ENCODE results near the gene ATRX.

DNA sequence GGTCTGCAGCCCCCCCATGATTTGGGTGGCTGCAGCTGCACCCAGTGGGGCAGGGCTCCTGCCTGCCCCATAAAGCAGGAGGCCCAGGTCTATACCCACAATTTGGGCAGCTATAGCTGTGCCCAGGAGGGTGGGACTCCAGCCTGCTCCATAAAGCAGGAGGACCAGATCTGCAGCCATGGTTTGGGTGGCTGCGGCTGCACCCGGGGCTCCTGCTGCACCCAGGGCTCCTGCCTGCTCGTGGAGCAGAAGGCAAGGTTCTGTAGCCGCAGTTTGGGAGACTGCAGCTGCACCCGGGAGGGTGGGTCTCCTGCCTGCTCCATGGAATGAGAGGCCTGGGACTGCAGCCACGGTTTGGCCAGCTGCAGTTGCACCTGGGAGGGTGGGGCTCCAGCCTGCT is 81.1 kb downstream of the ATRX start:
- TF ChIP-seq, protein P1, sequence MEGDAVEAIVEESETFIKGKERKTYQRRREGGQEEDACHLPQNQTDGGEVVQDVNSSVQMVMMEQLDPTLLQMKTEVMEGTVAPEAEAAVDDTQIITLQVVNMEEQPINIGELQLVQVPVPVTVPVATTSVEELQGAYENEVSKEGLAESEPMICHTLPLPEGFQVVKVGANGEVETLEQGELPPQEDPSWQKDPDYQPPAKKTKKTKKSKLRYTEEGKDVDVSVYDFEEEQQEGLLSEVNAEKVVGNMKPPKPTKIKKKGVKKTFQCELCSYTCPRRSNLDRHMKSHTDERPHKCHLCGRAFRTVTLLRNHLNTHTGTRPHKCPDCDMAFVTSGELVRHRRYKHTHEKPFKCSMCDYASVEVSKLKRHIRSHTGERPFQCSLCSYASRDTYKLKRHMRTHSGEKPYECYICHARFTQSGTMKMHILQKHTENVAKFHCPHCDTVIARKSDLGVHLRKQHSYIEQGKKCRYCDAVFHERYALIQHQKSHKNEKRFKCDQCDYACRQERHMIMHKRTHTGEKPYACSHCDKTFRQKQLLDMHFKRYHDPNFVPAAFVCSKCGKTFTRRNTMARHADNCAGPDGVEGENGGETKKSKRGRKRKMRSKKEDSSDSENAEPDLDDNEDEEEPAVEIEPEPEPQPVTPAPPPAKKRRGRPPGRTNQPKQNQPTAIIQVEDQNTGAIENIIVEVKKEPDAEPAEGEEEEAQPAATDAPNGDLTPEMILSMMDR (IDR thresholded peaks at IDR 0.05; ENCODE audit: borderline replicate concordance, extremely low read depth, low read length, poor library complexity, severe bottlenecking) = no peak
- TF ChIP-seq EZH2 (IDR thresholded peaks at IDR 0.05; ENCODE audit: borderline replicate concordance, low read depth, low read length, severe bottlenecking) = no peak

Measured in DND-41 (cell line).